Activated CD4-positive, alpha-beta T cell treated with anti-CD3 and anti-CD28 coated beads, Interleukin-2, amount 50 U/mL, for 1 hour (primary cell): ENCODE results near the gene RAB26.

Experiments used
- DNase-seq: peaks from one replicate; pipeline ENCODE4 v3.0.0-alpha.2; 2020

RAB26 gene

GRCh38 chr16:2163211-2163881 is 14.9 kb downstream of the RAB26 start:
- DNase-seq: no peak

GRCh38 chr16:2165861-2166260 is 17.4 kb downstream of the RAB26 start:
- DNase-seq: no peak

DNA sequence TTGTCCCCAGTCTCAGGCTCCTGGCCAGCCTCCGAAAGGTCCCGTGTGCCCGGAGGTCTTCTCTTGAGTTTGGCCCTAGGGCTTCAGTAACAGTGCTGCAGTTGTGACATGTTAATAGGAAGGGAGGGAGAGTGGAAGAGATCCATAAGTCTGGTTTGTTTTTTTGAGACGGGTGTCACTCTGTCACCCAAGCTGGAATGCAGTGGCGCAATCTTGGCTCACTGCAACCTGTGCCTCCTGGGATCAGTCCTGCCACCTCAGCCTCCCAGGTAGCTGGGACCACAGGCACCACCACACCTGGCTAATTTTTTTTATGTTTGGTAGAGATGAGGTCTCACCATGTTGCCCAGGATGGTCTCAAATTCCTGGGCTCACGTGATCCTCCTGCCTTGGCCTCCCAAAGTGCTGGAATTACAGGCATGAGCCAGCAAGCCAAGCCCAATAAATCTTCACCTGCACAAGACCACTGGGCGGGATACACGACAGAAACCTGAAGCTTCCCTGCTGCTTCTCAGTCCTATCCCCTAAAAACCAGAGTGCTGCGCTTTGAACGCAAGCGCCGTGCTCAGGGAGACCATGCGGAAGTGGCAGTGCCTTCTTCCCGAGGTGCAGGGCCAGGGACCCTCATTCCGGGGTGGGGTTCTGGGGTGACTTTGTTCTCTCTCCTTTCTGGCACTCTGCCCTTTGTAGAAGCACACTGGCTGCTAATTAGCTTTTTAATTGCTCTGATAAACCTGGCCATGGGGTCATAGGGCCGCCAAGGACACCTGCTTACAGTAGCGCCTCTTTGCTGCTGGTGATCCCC is 18.0 kb downstream of the RAB26 start:
- no peak for DNase-seq

DNA sequence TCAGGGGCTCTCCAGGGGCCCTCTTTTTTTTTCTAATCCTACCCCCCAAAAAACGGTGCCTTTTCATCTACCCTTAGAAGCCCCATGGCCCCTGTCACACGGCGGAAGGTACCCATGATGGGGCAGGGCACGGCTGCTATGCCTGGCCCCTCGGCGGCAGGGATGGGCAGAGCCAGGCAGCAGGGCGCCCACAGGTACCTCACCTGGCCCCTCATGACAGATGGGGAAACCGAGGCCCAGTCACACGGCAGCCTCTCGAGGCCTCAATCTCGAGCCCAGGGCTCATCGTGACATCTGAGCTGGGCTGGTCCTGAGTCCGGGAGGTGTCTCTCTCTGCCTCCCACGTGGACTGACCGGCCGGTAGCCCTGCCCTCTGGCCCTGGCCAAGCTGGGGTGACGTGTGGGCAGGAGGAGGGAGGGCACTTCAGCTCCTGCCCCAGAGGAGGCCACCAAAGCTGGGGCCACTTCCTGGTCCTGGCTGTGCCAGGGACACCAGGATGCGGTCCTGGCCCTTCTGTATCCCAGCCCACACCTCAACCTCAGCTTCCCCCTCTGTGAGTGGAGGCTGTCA is 18.7 kb downstream of the RAB26 start:
- DNase-seq: no peak

- DNase-seq: no peak
Observed at GRCh38 chr16:2170080-2170479, 21.7 kb downstream of the RAB26 start.

DNA sequence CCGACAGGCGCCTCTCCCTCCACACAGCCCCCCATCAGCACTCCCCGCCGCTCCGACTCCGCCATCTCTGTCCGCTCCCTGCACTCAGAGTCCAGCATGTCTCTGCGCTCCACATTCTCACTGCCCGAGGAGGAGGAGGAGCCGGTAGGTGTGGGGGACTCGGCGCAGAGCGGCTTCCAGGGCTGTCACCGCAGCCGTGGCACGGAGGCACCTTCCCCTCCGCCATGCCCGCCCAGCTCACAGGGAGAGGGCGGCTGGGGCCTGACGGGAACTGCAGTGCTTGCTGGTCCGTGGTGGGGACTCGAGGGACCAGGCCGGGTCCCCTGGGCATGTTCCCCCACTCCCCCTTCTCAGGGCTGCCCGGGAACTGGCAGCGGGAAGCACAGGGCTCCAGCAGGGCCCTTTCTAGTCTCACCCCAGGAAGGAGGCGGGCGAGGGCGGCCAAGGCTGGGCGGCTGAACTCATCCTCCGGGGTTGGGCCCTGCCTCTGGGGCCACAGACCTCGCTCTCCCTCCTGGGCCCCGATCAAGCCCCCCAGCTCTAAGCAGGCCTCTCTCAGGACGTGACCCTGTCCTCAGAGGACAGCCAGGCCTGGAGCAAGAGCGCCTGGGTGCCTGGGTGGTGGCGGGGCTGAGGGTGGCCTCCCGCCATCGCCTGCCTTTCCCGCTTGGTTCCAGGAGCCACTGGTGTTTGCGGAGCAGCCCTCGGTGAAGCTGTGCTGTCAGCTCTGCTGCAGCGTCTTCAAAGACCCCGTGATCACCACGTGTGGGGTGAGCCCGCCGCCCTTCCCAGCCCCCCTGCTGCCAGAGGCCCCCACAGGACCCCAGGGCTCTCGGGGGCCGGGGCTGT is 22.4 kb downstream of the RAB26 start:
- DNase-seq: no peak

GRCh38 chr16:2171601-2172178 is 23.3 kb downstream of the RAB26 start:
- DNase-seq: no peak

- no peak for DNase-seq
Observed at GRCh38 chr16:2172688-2173335, 24.4 kb downstream of the RAB26 start.

DNA sequence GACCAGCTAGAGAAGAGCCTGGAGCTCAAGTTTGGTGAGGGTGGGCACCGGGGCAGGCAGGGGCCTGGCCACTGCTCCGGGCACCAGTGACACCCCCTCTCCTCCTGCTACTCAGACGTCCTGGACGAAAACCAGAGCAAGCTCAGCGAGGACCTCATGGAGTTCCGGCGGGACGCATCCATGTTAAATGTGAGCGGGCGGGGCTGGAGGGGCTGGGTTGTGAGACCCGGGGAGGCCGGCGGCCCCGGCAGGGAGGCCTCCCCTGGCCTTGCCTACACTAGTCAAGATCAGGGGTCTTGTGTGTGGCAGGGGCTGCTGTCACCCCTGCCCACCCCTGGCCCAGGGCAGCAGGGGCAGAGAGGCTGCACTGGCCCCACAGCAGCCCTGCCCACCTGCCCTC is 24.9 kb downstream of the RAB26 start:
- no peak for DNase-seq

DNA sequence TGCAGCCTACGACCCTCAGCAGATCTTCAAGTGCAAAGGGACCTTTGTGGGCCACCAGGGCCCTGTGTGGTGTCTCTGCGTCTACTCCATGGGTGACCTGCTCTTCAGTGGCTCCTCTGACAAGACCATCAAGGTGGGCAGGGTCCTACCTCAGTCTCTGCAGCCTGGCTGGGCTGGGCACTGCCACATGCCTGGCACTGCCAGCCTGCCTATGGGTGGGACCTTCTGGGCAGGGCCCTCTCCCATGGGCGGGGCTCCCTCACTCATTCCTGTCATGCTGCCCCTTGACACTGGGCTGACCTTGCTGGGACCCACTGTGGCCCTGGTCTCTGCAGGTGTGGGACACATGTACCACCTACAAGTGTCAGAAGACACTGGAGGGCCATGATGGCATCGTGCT is 25.5 kb downstream of the RAB26 start:
- DNase-seq: no peak

DNA sequence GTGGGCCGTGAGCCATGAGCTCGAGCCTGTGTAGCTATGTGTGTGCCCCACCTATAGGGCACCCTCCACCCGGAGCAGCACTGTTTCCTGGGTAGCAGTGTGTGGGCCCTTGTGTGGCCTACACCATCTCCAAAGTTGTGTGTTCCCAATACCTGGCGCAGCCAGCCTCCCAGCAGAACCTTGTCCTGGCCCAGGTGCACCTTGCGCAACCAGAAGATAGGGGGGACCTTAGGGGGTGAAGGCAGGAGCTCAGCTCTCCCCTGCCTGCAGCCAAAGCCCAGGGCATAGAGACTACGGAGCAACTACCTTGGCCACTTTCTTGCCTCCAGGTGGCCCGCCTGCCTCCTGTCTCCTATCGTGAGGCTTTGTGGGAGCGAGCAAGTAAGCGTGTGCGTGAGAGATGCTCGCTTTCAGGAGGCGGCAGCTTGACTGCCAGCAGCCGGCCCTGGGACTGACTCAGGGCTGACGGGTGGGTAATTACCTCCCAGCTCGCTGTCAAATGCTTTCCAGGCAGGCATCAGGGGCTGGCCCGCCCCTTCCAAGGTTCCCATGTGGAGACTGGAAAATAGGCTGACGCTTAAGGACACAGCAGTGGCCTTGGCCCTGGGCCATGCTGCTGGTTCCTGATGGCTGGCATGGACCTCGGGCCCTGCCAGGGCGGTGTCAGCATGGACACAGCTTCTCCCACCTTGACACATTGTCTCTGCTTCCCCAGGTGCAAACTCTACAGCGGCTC is 26.1 kb downstream of the RAB26 start:
- DNase-seq: no peak

DNA sequence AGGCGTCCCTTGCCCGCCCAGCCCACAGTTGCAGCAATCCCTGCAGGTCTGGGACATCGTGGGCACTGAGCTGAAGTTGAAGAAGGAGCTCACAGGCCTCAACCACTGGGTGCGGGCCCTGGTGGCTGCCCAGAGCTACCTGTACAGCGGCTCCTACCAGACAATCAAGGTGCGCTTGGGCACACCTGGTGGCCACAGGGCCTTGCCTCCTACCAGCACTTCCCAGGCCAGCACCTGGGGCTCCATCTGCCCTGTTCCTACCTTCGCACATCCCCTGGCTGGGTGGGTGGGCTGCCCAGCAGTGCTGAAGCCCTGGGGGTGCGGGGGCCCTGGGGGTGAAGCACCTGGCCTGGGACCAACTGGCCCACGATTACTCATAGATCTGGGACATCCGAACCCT is 27.0 kb downstream of the RAB26 start:
- no peak for DNase-seq

GRCh38 chr16:2176047-2176446 is 27.6 kb downstream of the RAB26 start:
- no peak for DNase-seq

DNA sequence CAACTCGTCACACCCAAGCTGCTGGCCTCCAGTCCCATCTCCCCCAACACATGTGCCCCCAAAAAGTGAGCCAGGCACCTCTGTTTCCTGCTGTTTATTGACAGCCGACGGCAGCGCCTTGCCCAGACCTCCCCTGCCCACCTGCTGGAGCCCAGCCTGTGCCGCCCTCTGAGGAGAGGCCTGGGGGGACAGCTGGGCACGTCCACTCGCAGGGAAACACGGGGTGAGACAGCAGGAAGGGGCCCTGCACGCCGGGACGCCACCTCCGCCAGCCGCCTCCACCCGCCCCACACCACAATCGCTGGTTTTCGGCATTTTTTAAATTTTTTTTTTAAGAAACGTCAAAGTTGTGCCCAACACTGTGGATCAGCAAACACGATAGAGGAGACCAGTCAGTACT is 28.7 kb downstream of the RAB26 start:
- no peak for DNase-seq

DNA sequence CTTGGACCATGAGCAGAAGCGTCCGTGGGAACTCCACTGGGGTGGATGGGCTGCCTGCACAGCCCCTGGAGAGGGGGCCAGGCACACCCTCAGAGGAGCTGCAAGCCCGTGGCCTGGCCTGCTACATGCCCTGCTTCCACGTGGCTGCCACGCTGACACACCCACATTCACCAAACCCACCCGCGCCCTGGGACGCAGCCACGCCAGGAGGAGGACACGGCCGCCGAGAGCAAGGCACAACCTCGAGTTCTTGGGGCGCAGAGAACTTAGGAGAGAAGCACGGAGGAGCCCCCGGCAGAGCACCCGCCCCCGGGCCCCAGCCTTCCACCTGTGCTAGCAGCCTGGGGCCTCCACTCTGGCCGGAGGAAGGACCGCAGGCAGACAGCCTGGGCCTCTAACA is 29.1 kb downstream of the RAB26 start:
- no peak for DNase-seq

GRCh38 chr16:2178321-2179106 is 30.1 kb downstream of the RAB26 start:
- DNase-seq: peak; percentile 26

DNA sequence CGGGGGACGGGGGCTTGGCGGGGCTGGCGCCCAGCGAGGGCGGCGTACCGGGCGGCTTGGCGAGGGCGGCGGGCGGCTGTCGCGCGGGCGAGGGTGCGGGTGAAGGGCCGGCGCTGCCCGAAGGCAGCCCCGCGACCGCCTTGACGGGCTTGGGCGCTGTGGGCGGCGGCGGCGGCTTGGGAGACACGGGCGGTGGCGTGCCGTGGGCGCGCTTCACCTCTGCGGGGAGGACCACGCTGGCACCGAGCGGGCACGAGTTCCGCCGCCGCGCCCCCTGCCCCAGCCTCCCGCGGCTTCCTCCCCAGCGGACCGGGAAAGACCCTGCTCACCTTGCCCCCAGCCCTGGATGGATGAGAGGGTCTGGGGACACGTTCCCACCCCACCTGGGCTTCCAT is 30.7 kb downstream of the RAB26 start:
- no peak for DNase-seq

DNA sequence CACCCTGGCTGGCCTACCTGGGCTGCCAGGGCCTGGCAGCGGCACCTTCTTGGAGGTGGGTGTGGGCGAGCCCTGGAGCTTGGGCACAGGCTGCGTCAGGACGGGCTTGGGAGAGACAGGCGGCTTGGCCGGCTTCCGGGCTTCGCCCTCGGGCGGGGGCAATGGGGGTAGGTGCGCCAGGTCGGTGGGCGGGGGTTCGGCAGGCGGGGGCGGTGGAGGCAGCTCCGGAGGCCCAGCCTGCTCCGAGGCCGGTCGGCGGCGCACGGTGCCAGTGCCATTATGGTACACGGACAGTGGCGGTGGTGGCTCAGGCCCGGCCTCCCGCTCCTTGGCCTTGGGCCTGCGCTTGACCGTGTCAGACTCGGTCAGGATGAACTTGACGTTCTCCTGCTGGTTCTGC is 31.2 kb downstream of the RAB26 start:
- no peak for DNase-seq

DNA sequence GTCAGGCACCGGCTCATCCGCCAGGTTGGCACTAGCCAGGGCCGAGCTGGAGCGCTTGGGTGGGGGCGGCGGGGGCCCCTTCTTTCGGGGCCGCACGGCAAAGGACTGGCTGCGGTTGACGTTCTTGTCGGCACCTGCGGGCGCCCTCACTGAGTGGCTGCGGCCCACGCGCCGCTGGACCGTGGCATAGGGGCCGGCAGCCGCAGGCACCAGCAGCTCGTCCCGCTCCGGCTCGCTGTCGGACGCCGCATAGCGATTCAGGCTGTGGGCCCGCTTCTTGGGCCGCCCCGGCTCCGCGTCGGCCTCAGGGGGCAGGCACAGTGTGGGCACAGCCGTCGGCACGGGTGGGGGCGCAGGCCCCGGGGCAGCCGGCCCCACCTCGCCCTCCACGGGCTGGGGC is 32.0 kb downstream of the RAB26 start:
- no peak for DNase-seq

GRCh38 chr16:2180962-2181923 is 32.8 kb downstream of the RAB26 start:
- DNase-seq: no peak
